PC-3 (cell line): ENCODE results near the gene SKOR1.

Experiments used
- EZH2 ChIP-seq: fragments of 300-600 bp; sonication (generic); IDR thresholded peaks from one replicate; pipeline ENCODE4 v1.6.1; 2017; ENCODE audit warnings: antibody characterized with exemption, mild to moderate bottlenecking, low read length; ENCODE audit not compliant: unreplicated experiment
- EZH2phosphoT487 ChIP-seq: fragments of 300-600 bp; sonication (generic); IDR thresholded peaks from 2 replicates; pipeline ENCODE4 v1.6.1; 2018; ENCODE audit warnings: mild to moderate bottlenecking, antibody characterized with exemption, low read length, borderline replicate concordance
- TF ChIP-seq, protein P1 (sequence below): fragments of 300-600 bp; sonication (generic); conservative IDR thresholded peaks from 2 replicates; pipeline ENCODE4 v1.5.1; 2017; ENCODE audit warnings: antibody characterized with exemption, low read depth, mild to moderate bottlenecking, low read length

DNA sequence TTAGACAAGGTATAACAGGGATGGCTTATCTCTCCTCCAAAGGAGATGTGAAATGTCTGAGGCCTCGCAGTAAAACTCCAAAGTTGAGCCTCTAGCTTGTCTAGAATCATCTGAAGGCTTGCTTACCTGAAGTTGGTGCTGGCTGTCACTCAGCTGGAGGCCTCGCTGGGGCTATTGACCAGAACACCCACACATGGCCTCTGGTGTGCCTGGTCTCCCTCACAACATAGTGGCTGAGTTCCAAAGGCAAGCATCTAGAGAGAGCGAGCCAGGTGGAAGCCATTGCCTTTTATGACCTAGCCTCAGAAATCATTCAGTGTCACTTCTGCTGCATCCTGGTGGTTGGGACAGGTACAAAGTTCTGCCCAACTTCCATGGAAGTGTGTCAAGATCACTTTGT is 31.9 kb downstream of the SKOR1 start:
- TF ChIP-seq, protein P1, sequence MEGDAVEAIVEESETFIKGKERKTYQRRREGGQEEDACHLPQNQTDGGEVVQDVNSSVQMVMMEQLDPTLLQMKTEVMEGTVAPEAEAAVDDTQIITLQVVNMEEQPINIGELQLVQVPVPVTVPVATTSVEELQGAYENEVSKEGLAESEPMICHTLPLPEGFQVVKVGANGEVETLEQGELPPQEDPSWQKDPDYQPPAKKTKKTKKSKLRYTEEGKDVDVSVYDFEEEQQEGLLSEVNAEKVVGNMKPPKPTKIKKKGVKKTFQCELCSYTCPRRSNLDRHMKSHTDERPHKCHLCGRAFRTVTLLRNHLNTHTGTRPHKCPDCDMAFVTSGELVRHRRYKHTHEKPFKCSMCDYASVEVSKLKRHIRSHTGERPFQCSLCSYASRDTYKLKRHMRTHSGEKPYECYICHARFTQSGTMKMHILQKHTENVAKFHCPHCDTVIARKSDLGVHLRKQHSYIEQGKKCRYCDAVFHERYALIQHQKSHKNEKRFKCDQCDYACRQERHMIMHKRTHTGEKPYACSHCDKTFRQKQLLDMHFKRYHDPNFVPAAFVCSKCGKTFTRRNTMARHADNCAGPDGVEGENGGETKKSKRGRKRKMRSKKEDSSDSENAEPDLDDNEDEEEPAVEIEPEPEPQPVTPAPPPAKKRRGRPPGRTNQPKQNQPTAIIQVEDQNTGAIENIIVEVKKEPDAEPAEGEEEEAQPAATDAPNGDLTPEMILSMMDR = no peak
- TF ChIP-seq EZH2phosphoT487 = no peak
- TF ChIP-seq EZH2 = no peak
